Suppressor macrophage treated with lipopolysaccharide for 4 hours (primary cell): ENCODE measurements around the gene IL10RB.
A peak's percentile ranks its signal among the peaks of the same experiment; 100 is the strongest.

Experiments
- DNase-seq: peaks from one replicate; pipeline ENCODE4 v3.0.0-alpha.2; 2020

IL10RB gene

DNA sequence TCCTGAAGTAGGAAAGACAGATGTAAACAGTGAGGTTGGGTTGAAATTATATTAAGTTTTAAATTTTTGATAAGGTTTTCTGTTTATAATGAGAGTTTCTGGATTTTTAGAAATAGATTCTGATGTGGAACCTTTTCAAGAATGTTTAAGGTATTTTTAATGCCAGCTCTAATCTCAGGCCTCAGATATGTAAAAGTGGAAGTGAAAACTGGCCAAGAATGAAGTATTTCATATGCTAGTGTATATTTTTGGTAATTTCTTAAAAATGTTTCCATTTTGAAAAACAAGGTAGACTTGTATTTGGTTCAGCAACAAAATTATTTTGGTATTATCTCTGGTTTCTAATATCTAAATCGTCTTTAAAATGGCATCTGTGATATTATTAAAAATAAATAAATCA, 73.0 kb downstream of the IL10RB start:
- no peak for DNase-seq

DNA sequence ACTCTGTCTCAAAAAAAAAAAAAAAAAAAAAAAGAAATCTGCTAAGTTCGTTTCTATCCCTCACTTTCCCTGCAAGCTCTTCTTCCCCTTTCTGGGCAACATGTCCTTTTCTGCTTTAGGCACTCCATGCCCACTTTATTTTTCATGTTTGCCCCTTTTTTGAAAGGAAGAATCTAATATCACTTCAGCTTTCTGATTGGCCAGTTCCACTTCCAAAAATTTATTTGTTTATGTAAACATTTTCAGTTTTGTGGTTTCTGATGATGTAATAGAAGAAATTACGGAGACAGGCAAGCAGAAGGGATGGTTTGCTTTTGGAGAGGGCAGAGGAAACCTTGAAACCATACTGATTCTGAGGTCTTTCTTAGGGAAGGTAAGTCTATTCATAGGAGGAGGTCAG, 73.8 kb downstream of the IL10RB start:
- DNase-seq: peak; percentile 65

DNA sequence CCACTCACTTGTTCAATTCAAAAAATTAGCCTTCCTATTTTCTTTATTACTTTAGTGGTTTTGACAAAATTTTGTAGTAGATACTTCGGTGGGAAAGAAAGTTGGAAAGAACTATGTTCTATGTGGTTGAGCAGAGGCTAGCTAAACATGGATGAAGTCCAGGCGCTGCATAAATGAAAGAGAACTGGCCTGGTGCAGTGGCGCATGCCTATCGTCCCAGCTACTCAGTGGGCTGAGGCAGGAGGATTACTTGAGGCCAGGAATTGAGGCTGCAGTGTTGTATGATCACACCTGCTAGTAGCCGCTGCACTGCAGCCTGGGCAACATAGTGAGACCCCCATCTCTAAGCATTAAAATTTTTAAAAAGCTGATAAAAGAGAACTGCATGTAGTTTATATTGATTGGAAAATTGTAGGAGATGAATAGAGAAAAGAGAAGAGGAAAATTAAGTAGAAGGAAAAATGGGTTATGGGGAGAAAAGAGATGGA, 79.6 kb downstream of the IL10RB start:
- DNase-seq: no peak
